ENCODE measurements around the gene NPAS3.

DNA sequence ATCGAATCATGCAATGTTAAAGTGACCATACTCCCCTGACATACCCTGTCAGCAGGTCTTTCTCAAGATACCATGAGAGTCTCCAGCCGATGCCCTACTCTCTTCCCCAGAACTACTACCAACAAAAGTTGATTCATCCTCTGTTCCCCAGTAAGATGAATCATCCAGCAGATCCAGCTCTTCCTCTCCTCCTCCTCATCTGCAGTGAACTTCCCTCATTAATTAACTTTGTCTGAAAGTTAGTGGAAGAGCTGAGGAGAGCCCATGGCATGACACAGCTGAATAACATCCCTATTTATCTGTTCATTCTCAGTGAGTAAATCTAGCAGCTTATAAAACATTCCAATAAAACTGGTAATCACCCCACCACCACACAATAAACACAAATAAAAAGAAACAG lies 798.8 kb downstream of the NPAS3 start:
- TF ChIP-seq, protein P1, sequence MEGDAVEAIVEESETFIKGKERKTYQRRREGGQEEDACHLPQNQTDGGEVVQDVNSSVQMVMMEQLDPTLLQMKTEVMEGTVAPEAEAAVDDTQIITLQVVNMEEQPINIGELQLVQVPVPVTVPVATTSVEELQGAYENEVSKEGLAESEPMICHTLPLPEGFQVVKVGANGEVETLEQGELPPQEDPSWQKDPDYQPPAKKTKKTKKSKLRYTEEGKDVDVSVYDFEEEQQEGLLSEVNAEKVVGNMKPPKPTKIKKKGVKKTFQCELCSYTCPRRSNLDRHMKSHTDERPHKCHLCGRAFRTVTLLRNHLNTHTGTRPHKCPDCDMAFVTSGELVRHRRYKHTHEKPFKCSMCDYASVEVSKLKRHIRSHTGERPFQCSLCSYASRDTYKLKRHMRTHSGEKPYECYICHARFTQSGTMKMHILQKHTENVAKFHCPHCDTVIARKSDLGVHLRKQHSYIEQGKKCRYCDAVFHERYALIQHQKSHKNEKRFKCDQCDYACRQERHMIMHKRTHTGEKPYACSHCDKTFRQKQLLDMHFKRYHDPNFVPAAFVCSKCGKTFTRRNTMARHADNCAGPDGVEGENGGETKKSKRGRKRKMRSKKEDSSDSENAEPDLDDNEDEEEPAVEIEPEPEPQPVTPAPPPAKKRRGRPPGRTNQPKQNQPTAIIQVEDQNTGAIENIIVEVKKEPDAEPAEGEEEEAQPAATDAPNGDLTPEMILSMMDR (IDR thresholded peaks at IDR 0.05; ENCODE audit: insufficient read depth, low read length) = no peak
- no peak for TF ChIP-seq GABPA (IDR thresholded peaks at IDR 0.05; ENCODE audit: low read depth)
- no peak for TF ChIP-seq POLR2AphosphoS5 (IDR thresholded peaks at IDR 0.05; ENCODE audit: low read depth)
- no peak for TF ChIP-seq SPI1 (IDR thresholded peaks at IDR 0.05; ENCODE audit: borderline replicate concordance, low read depth)
- TF ChIP-seq, protein P2, sequence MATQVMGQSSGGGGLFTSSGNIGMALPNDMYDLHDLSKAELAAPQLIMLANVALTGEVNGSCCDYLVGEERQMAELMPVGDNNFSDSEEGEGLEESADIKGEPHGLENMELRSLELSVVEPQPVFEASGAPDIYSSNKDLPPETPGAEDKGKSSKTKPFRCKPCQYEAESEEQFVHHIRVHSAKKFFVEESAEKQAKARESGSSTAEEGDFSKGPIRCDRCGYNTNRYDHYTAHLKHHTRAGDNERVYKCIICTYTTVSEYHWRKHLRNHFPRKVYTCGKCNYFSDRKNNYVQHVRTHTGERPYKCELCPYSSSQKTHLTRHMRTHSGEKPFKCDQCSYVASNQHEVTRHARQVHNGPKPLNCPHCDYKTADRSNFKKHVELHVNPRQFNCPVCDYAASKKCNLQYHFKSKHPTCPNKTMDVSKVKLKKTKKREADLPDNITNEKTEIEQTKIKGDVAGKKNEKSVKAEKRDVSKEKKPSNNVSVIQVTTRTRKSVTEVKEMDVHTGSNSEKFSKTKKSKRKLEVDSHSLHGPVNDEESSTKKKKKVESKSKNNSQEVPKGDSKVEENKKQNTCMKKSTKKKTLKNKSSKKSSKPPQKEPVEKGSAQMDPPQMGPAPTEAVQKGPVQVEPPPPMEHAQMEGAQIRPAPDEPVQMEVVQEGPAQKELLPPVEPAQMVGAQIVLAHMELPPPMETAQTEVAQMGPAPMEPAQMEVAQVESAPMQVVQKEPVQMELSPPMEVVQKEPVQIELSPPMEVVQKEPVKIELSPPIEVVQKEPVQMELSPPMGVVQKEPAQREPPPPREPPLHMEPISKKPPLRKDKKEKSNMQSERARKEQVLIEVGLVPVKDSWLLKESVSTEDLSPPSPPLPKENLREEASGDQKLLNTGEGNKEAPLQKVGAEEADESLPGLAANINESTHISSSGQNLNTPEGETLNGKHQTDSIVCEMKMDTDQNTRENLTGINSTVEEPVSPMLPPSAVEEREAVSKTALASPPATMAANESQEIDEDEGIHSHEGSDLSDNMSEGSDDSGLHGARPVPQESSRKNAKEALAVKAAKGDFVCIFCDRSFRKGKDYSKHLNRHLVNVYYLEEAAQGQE (IDR thresholded peaks at IDR 0.05; ENCODE audit: insufficient replicate concordance, low read depth) = no peak

Measured in HL-60 (cell line).